A673 (cell line): ENCODE measurements around the gene MYH10.

Source experiments
- EZH2 ChIP-seq: fragments of 200-600 bp; sonication (generic); IDR thresholded peaks from 2 replicates; pipeline ENCODE4 v1.6.1; 2017; ENCODE audit warnings: borderline replicate concordance, low read depth, mild to moderate bottlenecking, mixed read lengths, antibody characterized with exemption, low read length; ENCODE audit not compliant: poor library complexity, severe bottlenecking
- TF ChIP-seq, protein P1 (sequence below): fragments of 300-800, 200-600 bp; sonication (generic); conservative IDR thresholded peaks from 2 replicates; pipeline ENCODE4 v1.5.1; 2017; ENCODE audit warnings: low read depth, mild to moderate bottlenecking, antibody characterized with exemption, low read length, moderate library complexity, mixed read lengths

DNA sequence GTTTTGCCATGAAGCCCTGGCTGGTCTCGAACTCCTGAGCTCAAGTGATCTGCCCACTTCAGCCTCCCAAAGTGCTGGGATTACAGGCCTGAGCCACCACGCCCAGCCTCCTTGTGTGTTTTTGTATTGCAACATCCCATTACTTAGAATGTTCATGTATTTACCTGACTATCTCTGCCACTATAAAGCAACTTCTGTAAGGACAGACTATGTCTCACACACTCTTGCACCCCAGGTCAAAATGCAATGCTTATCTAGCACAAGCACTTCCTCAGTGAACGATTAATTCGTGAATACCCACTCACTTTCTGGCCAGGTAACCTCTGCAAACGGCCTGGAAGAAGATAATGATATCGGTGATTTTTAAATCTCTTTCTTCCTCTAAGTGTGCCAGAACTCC is 112.2 kb downstream of the MYH10 start:
- TF ChIP-seq, protein P1, sequence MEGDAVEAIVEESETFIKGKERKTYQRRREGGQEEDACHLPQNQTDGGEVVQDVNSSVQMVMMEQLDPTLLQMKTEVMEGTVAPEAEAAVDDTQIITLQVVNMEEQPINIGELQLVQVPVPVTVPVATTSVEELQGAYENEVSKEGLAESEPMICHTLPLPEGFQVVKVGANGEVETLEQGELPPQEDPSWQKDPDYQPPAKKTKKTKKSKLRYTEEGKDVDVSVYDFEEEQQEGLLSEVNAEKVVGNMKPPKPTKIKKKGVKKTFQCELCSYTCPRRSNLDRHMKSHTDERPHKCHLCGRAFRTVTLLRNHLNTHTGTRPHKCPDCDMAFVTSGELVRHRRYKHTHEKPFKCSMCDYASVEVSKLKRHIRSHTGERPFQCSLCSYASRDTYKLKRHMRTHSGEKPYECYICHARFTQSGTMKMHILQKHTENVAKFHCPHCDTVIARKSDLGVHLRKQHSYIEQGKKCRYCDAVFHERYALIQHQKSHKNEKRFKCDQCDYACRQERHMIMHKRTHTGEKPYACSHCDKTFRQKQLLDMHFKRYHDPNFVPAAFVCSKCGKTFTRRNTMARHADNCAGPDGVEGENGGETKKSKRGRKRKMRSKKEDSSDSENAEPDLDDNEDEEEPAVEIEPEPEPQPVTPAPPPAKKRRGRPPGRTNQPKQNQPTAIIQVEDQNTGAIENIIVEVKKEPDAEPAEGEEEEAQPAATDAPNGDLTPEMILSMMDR, result no peak
- TF ChIP-seq EZH2, result no peak
